Measurements from ENCODE around the gene ACLY.

The ACLY gene

DNA sequence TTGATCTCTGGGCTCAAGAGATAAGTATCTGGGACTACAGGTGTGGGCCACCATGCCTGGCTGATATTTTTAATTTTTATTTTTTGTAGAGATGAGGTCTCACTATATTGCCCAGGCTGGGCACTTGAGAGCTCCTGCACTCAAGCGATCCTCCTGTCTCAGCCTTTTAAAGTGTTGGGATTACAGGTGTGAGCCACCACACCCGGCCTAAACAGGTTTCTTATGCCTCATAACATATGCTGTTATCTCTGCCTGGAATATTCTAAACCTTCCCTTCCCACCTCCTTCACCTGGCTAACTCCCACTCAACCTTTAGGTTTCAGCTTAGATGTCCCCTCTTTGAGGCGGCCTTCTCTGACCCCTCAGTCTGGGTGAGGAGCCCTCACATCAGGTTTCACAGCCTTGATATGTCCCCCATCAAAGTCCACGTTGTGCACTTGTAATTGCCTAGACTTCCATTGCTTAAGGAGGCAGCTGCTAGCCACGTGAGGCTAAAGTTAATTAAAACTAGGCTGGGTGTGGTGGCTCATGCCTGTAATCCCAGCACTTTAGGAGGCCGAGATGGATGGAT is 39.2 kb upstream of the ACLY start:
- Mint-ChIP-seq H3K27me3 (ENCODE audit: low read depth) (peaks cover 16% of the 10 kb centered on the region), H3K27ac (peak overlapping the region; percentile 77 to 85 (median 80)), H3K4me3 (no peak overlapping the region), H3K4me1 (peaks cover 30% of the 10 kb centered on the region), H3K9me3 (no peaks in the 10 kb centered on the region), H3K36me3 (ENCODE audit: low read depth) (peaks cover 3% of the 10 kb centered on the region)
- TF ChIP-seq, protein P1, sequence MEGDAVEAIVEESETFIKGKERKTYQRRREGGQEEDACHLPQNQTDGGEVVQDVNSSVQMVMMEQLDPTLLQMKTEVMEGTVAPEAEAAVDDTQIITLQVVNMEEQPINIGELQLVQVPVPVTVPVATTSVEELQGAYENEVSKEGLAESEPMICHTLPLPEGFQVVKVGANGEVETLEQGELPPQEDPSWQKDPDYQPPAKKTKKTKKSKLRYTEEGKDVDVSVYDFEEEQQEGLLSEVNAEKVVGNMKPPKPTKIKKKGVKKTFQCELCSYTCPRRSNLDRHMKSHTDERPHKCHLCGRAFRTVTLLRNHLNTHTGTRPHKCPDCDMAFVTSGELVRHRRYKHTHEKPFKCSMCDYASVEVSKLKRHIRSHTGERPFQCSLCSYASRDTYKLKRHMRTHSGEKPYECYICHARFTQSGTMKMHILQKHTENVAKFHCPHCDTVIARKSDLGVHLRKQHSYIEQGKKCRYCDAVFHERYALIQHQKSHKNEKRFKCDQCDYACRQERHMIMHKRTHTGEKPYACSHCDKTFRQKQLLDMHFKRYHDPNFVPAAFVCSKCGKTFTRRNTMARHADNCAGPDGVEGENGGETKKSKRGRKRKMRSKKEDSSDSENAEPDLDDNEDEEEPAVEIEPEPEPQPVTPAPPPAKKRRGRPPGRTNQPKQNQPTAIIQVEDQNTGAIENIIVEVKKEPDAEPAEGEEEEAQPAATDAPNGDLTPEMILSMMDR (IDR thresholded peaks at IDR 0.05; ENCODE audit: unreplicated experiment in 3 of 3): no peak

DNA sequence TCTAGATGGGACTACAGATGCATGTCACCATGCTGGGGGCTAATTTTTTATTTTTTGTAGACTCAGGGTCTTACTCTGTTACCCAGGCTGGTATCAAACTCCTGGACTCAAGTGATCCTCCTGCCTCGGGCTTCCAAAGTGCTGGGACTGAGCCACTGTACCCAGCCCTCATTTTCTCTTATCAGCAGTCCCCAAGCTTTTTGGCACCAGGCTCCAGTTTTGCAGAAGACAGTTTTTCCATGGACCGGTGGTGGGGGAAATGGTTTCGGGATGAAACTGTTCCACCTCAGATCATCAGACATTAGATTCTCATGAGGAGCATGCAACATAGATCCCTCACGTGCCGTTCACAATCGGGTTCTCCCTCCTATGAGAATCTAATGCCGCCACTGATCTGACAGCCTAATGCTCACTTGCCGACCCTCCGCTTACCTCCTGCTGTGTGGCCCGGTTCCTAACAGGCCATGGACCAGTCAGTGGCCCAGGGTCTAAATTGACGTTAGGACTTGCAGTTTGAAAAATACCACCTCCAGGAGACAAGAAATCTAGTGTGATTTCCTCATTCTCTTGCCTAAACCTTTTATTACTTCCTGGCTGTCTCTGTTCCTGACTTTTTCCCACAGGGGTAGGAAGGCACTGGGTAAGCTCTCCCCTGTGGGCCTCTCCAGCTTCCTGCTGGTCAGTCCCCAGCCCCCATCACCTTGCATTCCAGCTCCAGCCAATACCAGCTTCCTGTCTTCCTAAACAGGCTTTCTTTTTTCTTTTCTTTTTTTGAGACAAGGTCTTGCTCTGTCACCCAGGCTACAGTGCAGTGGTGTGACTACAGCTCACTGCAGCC is 38.5 kb upstream of the ACLY start:
- Mint-ChIP-seq H3K36me3 (ENCODE audit: low read depth) (peaks cover 3% of the 10 kb centered on the region), H3K4me3 (no peak overlapping the region), H3K9me3 (no peaks in the 10 kb centered on the region), H3K27ac (peak overlapping the region; percentile 77 to 85 (median 80)), H3K27me3 (ENCODE audit: low read depth) (peaks cover 16% of the 10 kb centered on the region), H3K4me1 (peaks cover 23% of the 10 kb centered on the region)
- TF ChIP-seq, protein P1 (IDR thresholded peaks at IDR 0.05; ENCODE audit: unreplicated experiment in 3 of 3): no peak

DNA sequence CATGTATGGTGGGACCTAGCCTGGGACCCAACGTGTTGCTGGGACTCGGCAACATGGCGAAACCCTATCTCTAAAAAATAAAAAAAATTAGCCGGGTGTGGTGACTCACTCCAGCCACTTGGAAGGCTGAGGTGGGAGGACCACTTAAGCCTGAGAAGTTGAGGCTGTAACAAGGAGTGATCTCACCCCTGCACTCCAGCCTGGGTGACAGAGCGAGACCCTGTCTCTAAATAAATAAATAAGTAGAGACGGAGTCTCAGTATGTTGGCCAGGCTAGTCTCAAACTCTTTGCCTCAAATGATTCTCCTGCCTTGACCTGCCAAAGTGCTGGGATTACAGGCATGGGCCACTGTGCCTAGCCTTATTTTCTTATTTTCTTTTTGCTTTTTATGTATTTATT is 37.8 kb upstream of the ACLY start:
- TF ChIP-seq, protein P1 (IDR thresholded peaks at IDR 0.05; ENCODE audit: unreplicated experiment in 3 of 3): no peak

DNA sequence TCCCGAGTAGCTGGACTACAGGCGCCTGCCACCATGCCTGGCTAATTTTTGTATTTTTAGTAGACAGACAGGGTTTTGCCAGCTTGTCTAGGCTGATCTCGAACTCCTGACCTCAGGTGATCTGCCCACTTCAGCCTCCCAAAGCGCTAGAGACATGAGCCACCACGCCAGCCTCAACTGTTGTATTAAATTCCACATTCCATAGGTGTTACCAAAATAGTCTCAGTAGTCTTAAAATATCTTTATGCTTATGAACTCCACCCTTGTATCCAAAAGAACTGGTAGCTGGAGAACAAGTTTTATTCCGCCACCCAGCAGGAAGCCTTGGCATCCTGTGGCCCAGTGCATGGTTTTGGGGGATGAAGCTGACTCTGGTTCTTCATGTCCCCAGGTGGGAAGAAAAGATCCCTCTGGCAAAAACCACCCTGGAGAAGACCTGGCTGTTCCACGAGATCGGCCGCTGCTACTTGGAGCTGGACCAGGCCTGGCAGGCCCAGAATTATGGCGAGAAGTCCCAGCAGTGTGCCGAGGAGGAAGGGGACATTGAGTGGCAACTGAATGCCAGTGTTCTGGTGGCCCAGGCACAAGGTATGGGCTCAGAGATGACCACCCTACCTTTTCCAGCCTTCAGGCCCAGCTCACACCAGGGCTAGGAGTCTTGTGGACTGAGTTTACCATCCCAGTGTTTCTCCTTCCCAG is 30.2 kb upstream of the ACLY start:
- TF ChIP-seq, protein P1 (IDR thresholded peaks at IDR 0.05; ENCODE audit: unreplicated experiment in 3 of 3): no peak
- Mint-ChIP-seq H3K4me3 (no peak overlapping the region), H3K27me3 (ENCODE audit: low read depth) (no peaks in the 10 kb centered on the region), H3K36me3 (ENCODE audit: low read depth) (no peaks in the 10 kb centered on the region), H3K27ac (no peak overlapping the region), H3K9me3 (no peaks in the 10 kb centered on the region), H3K4me1 (no peaks in the 10 kb centered on the region)

More for the DNA sequence above, 37.8 kb upstream of the ACLY start:
- H3K27me3 Mint-ChIP-seq (ENCODE audit: low read depth): peaks cover 11% of the 10 kb centered on the region
- no peak overlapping the region for H3K27ac Mint-ChIP-seq
- no peaks in the 10 kb centered on the region for H3K9me3 Mint-ChIP-seq
- H3K4me1 Mint-ChIP-seq: peaks cover 19% of the 10 kb centered on the region
- H3K36me3 Mint-ChIP-seq (ENCODE audit: low read depth): peaks cover 3% of the 10 kb centered on the region
- no peak overlapping the region for H3K4me3 Mint-ChIP-seq

DNA sequence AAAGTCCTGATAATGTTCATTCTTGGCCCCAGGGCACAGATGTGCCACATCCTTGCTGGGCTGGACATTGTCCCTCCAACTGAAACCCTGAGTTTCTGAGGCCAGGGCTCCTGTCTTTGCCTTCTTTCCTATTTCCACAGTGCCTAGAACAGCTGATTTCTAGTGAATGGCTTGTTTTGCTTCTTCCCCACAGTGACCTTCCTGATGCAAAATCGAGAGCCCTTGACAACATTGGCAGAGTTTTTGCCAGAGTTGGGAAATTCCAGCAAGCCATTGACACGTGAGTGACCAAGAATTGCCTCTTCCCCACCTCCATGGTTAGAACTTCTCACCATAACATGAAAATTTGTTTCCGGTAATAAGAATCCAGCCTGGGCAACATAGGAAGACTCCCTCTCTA is 26.2 kb upstream of the ACLY start:
- Mint-ChIP-seq H3K9me3 (no peaks in the 10 kb centered on the region), H3K4me3 (no peak overlapping the region), H3K27ac (no peak overlapping the region), H3K36me3 (ENCODE audit: low read depth) (no peaks in the 10 kb centered on the region), H3K27me3 (ENCODE audit: low read depth) (no peaks in the 10 kb centered on the region), H3K4me1 (no peaks in the 10 kb centered on the region)
- TF ChIP-seq, protein P1 (IDR thresholded peaks at IDR 0.05; ENCODE audit: unreplicated experiment in 3 of 3): no peak
